G401.6 (cell line): ENCODE results near the gene SH3GL2.
A peak's percentile ranks its signal among the peaks of the same experiment; 100 is the strongest.

Experiments used
- FAIRE-seq: peaks from 2 replicates; lab custom pipeline; 2012; peaks lifted over from hg19 to GRCh38; lab: Jason Lieb, UNC

Gene SH3GL2

GRCh38 chr9:17578911-17579793, at the start of gene SH3GL2:
SH3GL2 (plus strand) TSS chr9:17579066.
- FAIRE-seq = no peak

- FAIRE-seq = peak; percentile 92
These were observed 47.1 kb upstream of the SH3GL2 start for GRCh38 chr9:17531642-17532254.

- FAIRE-seq = no peak
These were observed 46.4 kb upstream of the SH3GL2 start for GRCh38 chr9:17532461-17532860.

- FAIRE-seq = no peak
These were observed 43.7 kb upstream of the SH3GL2 start for GRCh38 chr9:17535176-17535575.

- no peak for FAIRE-seq
These were observed 42.8 kb upstream of the SH3GL2 start for GRCh38 chr9:17536027-17536426.

GRCh38 chr9:17551023-17551422, 27.8 kb upstream of the SH3GL2 start:
- FAIRE-seq = no peak

- no peak for FAIRE-seq
These were observed 23.4 kb upstream of the SH3GL2 start for GRCh38 chr9:17555362-17556054.

- no peak for FAIRE-seq
These were observed 22.6 kb upstream of the SH3GL2 start for GRCh38 chr9:17556255-17556654.

GRCh38 chr9:17556935-17557334, 21.9 kb upstream of the SH3GL2 start:
- no peak for FAIRE-seq

- no peak for FAIRE-seq
These were observed 7.0 kb upstream of the SH3GL2 start for GRCh38 chr9:17571825-17572224.

GRCh38 chr9:17574342-17574741, 4.5 kb upstream of the SH3GL2 start:
- FAIRE-seq = no peak

- FAIRE-seq = no peak
These were observed 322 bp upstream of the SH3GL2 start for GRCh38 chr9:17578577-17578910.

- FAIRE-seq = no peak
These were observed 1.3 kb downstream of the SH3GL2 start for GRCh38 chr9:17580119-17580518.

GRCh38 chr9:17587113-17587512, 8.2 kb downstream of the SH3GL2 start:
- FAIRE-seq = no peak

GRCh38 chr9:17588395-17588794, 9.5 kb downstream of the SH3GL2 start:
- FAIRE-seq = no peak

GRCh38 chr9:17588941-17589340, 10.1 kb downstream of the SH3GL2 start:
- FAIRE-seq = no peak

- FAIRE-seq = no peak
These were observed 10.9 kb downstream of the SH3GL2 start for GRCh38 chr9:17589771-17590170.

- FAIRE-seq = no peak
These were observed 16.1 kb downstream of the SH3GL2 start for GRCh38 chr9:17594961-17595360.

GRCh38 chr9:17597977-17598376, 19.1 kb downstream of the SH3GL2 start:
- no peak for FAIRE-seq

- no peak for FAIRE-seq
These were observed 22.2 kb downstream of the SH3GL2 start for GRCh38 chr9:17600962-17601593.

GRCh38 chr9:17604556-17604955, 25.7 kb downstream of the SH3GL2 start:
- FAIRE-seq = no peak

GRCh38 chr9:17609312-17610005, 30.6 kb downstream of the SH3GL2 start:
- no peak for FAIRE-seq
